HG02610 (cell line): ENCODE results near the gene FMOD.

Experiments used
- ATAC-seq: cut with Tn5 transposase; IDR thresholded peaks from one replicate; pipeline ENCODE4 v1.9.1; 2021; ENCODE audit warnings: mild to moderate bottlenecking, moderate library complexity; ENCODE audit not compliant: unreplicated experiment

The FMOD gene

DNA sequence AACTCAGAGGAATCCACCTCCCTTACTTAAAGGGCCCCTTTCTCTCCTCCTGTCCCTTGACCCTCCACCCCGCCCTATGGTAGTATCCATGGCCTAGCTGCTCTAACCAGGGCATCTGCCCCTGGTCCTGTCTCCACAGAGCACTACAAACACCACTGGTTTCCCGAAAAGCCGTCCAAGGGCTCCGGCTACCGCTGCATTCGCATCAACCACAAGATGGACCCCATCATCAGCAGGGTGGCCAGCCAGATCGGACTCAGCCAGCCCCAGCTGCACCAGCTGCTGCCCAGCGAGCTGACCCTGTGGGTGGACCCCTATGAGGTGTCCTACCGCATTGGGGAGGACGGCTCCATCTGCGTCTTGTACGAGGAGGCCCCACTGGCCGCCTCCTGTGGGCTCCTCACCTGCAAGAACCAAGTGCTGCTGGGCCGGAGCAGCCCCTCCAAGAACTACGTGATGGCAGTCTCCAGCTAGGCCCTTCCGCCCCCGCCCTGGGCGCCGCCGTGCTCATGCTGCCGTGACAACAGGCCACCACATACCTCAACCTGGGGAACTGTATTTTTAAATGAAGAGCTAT is 43.9 kb downstream of the FMOD start:
- no peak for ATAC-seq

- ATAC-seq: no peak
These were observed 44.6 kb downstream of the FMOD start for GRCh38 chr1:203306089-203306964.

- no peak for ATAC-seq
These were observed 45.2 kb downstream of the FMOD start for GRCh38 chr1:203305809-203306088.

- ATAC-seq: peak; percentile 72
These were observed 45.8 kb downstream of the FMOD start, which contains the start of gene BTG2 for GRCh38 chr1:203304919-203305808. BTG2 (plus strand) TSS chr1:203305519; CDS start chr1:203305607, 88 bp downstream.

DNA sequence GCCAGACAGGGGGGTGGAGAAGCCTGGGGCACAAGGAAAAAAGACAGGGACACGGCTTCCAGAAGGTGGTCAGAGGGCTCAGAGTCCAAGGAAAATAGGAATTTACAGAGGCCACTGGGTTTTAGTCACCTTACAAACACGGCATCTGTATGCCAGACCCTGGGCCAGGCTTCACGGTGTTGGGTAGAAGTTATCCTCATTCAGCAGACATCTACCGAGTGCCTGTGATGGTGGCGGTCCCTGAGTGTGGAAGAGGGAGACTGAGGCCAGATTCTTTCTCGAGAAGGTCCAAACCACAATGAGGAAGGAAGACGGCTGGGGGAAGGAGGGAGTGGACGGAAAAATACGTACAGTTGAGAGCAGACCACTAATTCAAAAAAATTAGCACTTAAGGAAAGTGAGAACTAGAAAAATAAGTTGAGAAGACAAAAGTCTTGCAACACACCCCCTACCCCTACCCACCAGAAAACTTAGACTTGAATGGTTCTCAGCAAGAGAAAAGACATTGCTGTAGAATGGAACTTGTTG is 46.5 kb downstream of the FMOD start:
- ATAC-seq: no peak

- ATAC-seq: no peak
These were observed 48.0 kb downstream of the FMOD start for GRCh38 chr1:203302894-203303293.

DNA sequence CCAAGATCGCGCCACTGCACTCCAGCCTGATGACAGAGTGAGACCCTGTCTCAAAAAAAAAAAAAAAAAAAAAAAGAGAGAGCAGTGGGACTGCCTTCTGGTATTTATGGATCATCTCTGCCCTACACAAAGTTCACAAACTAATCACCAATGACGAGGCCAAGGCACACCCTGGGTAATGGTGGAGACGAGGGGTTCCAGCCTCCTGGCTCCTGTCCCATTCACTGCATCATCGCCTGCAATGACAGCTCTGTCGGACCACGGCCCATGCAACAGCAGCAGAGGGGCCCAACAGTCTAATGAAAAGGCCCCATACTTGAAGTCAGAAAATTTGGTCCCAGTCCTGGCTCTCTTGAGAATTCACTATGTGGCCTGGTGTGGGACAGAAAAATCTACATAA is 48.5 kb downstream of the FMOD start:
- no peak for ATAC-seq

GRCh38 chr1:203301331-203301668 is 49.6 kb downstream of the FMOD start:
- no peak for ATAC-seq

DNA sequence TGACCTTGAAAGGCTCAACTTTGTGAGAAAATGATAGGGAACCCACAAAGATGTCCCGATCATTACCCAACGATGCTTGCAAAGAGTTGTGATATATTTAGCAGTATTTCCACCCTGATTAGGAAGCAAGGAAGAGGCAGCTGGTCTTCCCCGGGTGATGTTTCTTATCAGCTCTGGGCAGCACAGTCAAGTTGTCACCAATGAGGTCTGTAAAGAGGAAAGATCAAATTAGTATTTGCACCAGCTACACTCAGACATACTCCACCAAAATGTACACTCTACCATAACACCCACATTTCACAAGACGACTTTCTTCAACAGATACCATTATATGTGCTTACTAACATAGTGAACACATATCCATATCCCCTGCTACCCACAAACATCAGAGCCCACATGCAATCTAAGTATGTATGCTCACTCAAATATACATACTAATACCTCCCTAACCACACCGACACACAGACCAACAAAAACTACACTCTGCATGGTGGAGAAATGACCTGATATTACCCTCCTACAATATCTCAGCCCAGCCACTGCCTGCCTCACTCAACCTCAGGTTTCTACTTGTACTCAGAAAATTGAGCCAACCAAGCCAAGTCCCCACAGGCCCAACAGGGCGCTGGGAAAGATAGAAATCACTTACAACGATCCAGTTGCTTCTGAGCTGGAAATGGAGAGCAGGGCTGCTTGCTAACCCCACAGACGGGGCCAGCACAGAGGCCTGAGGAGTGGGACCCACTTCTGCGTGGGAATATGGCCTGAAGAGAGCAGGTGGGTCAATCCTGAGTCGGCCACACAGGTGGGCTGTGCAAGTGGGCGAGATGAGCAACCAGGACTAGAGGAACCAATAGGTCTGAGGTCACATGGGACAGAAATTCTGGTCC is 50.2 kb downstream of the FMOD start:
- ATAC-seq: no peak

GRCh38 chr1:203299719-203300429 is 51.0 kb downstream of the FMOD start:
- ATAC-seq: peak; percentile 27

DNA sequence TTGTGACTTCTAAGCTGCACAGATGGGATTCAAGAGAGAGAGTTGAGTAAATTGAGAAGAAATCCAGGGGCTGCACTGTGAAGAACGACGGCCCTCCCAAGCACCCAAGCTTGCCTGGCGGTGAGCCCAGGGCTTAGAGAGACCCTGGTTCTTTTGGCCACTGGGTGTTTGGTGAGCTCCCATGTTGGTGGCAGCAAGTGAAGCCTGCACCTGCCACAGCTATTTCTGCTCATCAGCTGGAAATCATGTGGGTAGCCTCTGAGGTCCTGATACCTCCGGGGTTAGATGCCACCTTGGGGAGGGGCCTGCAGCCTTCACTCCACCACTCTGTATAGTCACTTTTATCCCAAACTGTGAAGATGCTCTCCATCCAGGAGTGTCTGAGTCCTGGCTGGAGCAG is 51.8 kb downstream of the FMOD start:
- no peak for ATAC-seq

DNA sequence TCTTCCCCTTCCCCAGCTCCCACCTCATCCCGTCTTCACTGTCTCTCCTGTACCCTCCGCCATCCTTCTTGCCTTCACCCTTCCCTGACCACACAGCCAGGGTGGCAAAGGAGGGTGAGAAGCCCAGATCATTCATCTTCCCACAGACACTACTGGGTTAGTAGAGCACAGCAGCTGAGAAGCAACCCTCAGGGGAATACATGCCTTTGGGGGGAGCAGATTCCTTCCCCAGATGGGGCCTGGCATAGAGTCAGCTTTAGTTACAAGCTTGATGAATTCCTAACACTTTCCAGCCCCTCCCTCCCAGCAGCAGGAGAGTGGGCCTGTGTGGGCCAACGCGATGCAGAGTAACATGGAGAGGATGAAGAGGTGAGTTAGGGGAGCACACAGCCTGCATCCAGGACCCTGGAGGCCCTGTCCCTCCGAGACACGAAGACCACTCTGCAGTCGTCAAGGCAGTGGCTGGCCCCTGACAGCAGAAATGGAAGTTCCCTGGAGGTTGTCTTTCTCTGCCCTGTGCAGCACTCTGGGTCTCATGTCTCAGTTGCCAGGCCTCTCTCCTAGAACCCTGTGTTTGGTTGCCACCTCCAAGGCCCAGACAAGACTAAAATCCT is 54.4 kb downstream of the FMOD start:
- ATAC-seq: no peak

GRCh38 chr1:203295796-203296195 is 55.1 kb downstream of the FMOD start:
- ATAC-seq: no peak

GRCh38 chr1:203291201-203292096 is 59.5 kb downstream of the FMOD start:
- ATAC-seq: no peak
